ENCODE measurements around the gene NBAS.

Gene NBAS

DNA sequence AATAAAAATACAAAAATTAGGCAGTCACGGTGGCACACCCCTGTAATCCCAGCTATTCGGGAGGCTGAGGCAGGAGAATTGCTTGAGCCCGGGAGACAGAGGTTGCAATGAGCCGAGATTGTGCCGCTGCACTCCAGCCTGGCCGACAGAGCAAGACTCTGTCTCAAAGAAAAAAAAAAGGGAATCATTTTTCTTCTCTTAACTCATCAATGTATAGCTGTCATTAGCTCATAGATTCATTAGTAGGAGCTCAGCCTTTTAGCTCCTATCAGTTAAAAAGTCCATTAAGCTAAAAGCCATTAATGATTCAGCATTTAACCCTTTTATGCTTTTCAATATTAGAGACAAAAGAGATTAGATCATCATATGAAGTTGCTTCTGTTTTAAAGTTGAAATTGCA is 5.8 kb upstream of the NBAS start:
- H3K4me1 ChIP-seq (ENCODE audit: control insufficient read depth, insufficient read depth, low read length): no peaks in the 10 kb centered on the region
- H3K27ac ChIP-seq (ENCODE audit: extremely low read depth, low read depth, low read length): no peak overlapping the region
- ChIA-PET CTCF (interaction anchor here (2.8 kb wide), 1 partner anchor 10 kb away, joined by 15 read pairs; no protein-coding TSS in a partner anchor), POLR2A (no interaction called here)
- H3K9me3 ChIP-seq (ENCODE audit: control insufficient read depth, insufficient read depth, low read depth, low read length): no peaks in the 10 kb centered on the region
- H3K4me3 ChIP-seq (ENCODE audit: low read depth, low read length): no peak overlapping the region
- TF ChIP-seq, protein P1, sequence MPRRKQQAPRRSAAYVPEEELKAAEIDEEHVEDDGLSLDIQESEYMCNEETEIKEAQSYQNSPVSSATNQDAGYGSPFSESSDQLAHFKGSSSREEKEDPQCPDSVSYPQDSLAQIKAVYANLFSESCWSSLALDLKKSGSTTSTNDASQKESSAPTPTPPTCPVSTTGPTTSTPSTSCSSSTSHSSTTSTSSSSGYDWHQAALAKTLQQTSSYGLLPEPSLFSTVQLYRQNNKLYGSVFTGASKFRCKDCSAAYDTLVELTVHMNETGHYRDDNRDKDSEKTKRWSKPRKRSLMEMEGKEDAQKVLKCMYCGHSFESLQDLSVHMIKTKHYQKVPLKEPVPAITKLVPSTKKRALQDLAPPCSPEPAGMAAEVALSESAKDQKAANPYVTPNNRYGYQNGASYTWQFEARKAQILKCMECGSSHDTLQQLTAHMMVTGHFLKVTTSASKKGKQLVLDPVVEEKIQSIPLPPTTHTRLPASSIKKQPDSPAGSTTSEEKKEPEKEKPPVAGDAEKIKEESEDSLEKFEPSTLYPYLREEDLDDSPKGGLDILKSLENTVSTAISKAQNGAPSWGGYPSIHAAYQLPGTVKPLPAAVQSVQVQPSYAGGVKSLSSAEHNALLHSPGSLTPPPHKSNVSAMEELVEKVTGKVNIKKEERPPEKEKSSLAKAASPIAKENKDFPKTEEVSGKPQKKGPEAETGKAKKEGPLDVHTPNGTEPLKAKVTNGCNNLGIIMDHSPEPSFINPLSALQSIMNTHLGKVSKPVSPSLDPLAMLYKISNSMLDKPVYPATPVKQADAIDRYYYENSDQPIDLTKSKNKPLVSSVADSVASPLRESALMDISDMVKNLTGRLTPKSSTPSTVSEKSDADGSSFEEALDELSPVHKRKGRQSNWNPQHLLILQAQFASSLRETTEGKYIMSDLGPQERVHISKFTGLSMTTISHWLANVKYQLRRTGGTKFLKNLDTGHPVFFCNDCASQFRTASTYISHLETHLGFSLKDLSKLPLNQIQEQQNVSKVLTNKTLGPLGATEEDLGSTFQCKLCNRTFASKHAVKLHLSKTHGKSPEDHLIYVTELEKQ (tag by site-specific recombination; IDR thresholded peaks at IDR 0.05; ENCODE audit: borderline replicate concordance): no peak
- TF ChIP-seq ZNF777 (tag by site-specific recombination; IDR thresholded peaks at IDR 0.05; ENCODE audit: borderline replicate concordance): no peak
- TF ChIP-seq ZNF133 (tag by site-specific recombination; IDR thresholded peaks at IDR 0.05): no peak
- TF ChIP-seq, protein P2, sequence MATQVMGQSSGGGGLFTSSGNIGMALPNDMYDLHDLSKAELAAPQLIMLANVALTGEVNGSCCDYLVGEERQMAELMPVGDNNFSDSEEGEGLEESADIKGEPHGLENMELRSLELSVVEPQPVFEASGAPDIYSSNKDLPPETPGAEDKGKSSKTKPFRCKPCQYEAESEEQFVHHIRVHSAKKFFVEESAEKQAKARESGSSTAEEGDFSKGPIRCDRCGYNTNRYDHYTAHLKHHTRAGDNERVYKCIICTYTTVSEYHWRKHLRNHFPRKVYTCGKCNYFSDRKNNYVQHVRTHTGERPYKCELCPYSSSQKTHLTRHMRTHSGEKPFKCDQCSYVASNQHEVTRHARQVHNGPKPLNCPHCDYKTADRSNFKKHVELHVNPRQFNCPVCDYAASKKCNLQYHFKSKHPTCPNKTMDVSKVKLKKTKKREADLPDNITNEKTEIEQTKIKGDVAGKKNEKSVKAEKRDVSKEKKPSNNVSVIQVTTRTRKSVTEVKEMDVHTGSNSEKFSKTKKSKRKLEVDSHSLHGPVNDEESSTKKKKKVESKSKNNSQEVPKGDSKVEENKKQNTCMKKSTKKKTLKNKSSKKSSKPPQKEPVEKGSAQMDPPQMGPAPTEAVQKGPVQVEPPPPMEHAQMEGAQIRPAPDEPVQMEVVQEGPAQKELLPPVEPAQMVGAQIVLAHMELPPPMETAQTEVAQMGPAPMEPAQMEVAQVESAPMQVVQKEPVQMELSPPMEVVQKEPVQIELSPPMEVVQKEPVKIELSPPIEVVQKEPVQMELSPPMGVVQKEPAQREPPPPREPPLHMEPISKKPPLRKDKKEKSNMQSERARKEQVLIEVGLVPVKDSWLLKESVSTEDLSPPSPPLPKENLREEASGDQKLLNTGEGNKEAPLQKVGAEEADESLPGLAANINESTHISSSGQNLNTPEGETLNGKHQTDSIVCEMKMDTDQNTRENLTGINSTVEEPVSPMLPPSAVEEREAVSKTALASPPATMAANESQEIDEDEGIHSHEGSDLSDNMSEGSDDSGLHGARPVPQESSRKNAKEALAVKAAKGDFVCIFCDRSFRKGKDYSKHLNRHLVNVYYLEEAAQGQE (tag by site-specific recombination; IDR thresholded peaks at IDR 0.05): no peak
- no peak for TF ChIP-seq ZNF768 (tag by site-specific recombination; IDR thresholded peaks at IDR 0.05)
- no peak for TF ChIP-seq GFI1B (tag by site-specific recombination; IDR thresholded peaks at IDR 0.05)
- H3K36me3 ChIP-seq (ENCODE audit: control insufficient read depth in 2 of 2, insufficient read depth in 1 of 2, low read length in 2 of 2): no peaks in the 10 kb centered on the region

DNA sequence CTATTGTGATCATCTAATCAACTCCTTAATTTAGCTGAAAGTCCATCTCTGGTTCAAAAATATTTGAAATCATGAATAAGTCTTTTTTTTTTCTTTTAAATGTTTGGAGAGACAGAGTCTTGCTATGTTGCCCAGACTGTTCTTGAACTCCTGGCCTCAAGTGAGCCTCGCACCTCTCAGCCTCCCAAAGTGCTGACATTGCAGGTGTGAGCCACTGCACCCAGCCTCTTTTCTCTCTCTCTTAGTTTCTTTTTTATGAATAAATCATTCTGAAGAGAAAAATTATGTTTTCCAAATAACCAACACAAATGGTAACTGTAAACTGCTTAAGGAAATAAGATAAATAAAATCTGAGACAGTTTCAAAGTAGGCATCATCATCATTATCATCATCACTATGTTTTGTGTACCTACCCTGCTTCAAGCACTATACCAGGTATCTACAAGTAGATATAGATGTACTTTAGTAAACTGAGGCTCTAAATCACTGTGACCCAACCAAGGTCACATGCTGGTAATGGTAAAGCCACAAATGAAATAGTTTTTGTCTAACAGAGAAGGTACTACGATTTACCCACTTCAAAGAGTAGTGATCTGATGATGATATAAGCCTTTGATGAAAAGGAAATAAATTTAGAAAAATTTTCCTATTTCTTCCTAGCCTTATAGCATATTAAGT is 5.0 kb upstream of the NBAS start:
- TF ChIP-seq ZNF670 (tag by site-specific recombination; IDR thresholded peaks at IDR 0.05; ENCODE audit: low read depth) (no peak), ZNF785 (tag by site-specific recombination; IDR thresholded peaks at IDR 0.05) (no peak), ZNF792 (tag by site-specific recombination; IDR thresholded peaks at IDR 0.05) (no peak), ZNF416 (tag by site-specific recombination; IDR thresholded peaks at IDR 0.05) (no peak), ZNF292 (tag by site-specific recombination; IDR thresholded peaks at IDR 0.05; ENCODE audit: borderline replicate concordance, low read depth) (no peak), ZNF585B (tag by site-specific recombination; IDR thresholded peaks at IDR 0.05) (no peak), ZFHX2 (tag by site-specific recombination; conservative IDR thresholded peaks at IDR 0.05) (no peak), HOXA7 (CRISPR knock-in tag; IDR thresholded peaks at IDR 0.05; ENCODE audit: borderline replicate concordance) (no peak), ZNF560 (tag by site-specific recombination; IDR thresholded peaks at IDR 0.05; ENCODE audit: borderline replicate concordance) (no peak), ZNF366 (tag by site-specific recombination; conservative IDR thresholded peaks at IDR 0.05) (no peak), ZNF37A (tag by site-specific recombination; IDR thresholded peaks at IDR 0.05) (no peak), ZNF501 (tag by site-specific recombination; IDR thresholded peaks at IDR 0.05) (no peak), PRDM6 (tag by site-specific recombination; IDR thresholded peaks at IDR 0.05) (no peak), ZNF266 (tag by site-specific recombination; IDR thresholded peaks at IDR 0.05; ENCODE audit: low read depth) (no peak), ZNF157 (tag by site-specific recombination; IDR thresholded peaks at IDR 0.05) (no peak), ZNF132 (tag by site-specific recombination; IDR thresholded peaks at IDR 0.05; ENCODE audit: borderline replicate concordance) (no peak)
- TF ChIP-seq, protein P3, sequence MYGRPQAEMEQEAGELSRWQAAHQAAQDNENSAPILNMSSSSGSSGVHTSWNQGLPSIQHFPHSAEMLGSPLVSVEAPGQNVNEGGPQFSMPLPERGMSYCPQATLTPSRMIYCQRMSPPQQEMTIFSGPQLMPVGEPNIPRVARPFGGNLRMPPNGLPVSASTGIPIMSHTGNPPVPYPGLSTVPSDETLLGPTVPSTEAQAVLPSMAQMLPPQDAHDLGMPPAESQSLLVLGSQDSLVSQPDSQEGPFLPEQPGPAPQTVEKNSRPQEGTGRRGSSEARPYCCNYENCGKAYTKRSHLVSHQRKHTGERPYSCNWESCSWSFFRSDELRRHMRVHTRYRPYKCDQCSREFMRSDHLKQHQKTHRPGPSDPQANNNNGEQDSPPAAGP (tag by site-specific recombination; IDR thresholded peaks at IDR 0.05): no peak
- H3K9me3 ChIP-seq (ENCODE audit: control insufficient read depth, insufficient read depth, low read depth, low read length): no peaks in the 10 kb centered on the region
- CTCF ChIA-PET: interaction anchor here (0.6 to 2.8 kb wide), 2 partner anchors 11 to 93 kb away, joined by 3 to 15 read pairs; no protein-coding TSS in a partner anchor
- H3K27ac ChIP-seq (ENCODE audit: extremely low read depth, low read depth, low read length): no peak overlapping the region
- H3K36me3 ChIP-seq (ENCODE audit: control insufficient read depth in 2 of 2, insufficient read depth in 1 of 2, low read length in 2 of 2): no peaks in the 10 kb centered on the region
- H3K4me3 ChIP-seq (ENCODE audit: low read depth, low read length): no peak overlapping the region
- H3K4me1 ChIP-seq (ENCODE audit: control insufficient read depth, insufficient read depth, low read length): no peaks in the 10 kb centered on the region
- POLR2A ChIA-PET: no interaction called here
